Fibroblast of peridontal ligament (primary cell): ENCODE data around the gene ZFHX3.

Source experiments
- DNase-seq: peaks from one replicate; pipeline ENCODE4 v3.0.0-alpha.2; 2010; ENCODE audit errors: extremely low read depth

ZFHX3 gene

DNA sequence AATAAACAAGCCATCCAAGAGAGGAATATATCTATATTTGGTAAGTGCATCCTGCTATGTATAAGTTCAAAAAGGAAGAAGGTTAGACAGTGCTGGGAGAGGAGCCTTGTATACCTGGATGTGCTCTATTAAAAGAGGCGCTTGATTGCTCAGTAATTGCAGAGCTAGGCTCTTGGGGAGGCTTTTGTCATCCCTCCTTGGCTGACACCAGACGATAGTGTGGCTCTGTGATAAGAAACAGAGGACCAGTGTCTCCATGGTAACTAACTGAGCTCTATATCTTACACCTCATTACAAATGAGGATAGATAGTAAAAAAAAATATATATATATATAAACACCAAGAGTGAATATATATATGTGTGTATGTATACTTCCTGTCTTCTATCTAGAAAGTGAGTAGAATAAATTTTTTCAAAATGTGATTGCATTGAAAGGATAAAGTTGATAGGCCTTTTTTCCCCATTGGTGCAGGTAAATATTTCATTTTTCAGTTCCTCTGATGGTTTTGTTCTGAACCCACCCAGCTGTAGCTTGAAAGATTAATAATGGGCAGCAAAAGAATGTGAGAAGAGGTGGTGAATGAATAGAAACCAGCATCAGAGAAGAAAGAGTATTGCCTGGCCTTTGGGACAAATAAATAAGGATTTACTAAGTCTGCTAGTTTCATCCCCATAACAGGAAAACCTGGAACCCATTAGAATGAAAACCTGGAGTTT is 303.7 kb downstream of the ZFHX3 start:
- DNase-seq: no peak

DNA sequence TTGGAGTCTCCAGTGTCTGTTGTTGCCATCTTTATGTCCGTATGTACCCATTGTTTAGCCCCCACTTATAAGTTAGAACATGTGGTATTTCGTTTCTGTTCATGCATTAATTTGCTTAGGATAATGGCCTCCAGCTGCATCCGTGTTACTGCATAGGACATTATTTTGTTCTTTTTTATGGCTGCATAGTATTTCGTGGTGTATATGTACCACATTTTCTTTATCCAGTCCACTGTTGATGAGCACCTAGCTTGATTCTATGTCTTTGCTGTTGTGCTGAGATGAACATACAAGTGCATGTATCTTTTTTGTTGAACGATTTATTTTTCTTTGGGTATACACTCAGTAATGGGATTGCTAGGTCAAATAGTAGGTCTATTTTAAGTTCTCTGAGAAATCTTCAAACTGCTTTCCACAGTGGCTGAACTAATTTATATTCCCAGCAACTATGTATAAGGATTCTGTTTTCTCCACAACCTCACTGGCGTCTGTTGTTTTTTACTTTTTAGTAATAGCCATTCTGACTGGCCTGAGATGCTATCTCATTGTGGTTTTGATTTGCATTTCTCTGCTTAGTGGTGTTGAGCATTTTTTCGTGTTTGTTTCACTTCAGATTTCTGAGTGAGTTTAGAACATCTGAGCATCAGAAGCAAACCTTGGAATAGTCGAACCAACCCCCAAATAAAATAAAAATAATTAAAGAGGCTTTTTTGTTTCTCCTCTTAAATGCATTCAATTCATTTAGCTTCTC is 304.7 kb downstream of the ZFHX3 start:
- no peak for DNase-seq

GRCh38 chr16:72740347-72740746 is 307.6 kb downstream of the ZFHX3 start:
- no peak for DNase-seq

DNA sequence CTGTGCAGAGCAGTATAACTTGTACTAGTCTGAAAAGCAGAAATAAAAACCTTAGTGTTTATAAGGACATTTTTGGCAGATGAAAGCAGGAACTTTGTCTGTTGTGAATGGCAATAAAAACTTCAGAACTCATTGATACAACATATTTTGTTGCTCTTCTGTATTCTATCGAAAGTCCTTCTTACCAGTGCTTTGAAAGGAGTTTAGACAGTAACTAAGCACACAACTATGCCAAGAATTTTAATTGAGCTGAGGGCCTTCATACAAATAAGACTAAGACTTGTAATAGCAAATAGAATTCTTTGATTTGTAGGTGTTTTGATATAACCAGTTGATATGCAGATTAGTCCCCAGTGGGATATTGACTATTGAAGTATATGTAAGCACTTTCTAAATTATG is 308.4 kb downstream of the ZFHX3 start:
- DNase-seq: peak; percentile 52

GRCh38 chr16:72736074-72736473 is 311.9 kb downstream of the ZFHX3 start:
- no peak for DNase-seq
